COLO668 (cell line): ENCODE measurements around the gene TRPM1.
A peak's percentile ranks its signal among the peaks of the same experiment; 100 is the strongest.
"Not testable (repeated sequence)": the region's sequence is repeated elsewhere in the genome, so short reads cannot be mapped to it uniquely, and the experiment has no call there.

Experiments
- DNase-seq: peaks from one replicate; lab custom pipeline; 2025; ENCODE audit not compliant: unreplicated experiment; lab: John Stamatoyannopoulos, UW

TRPM1 gene

GRCh38 chr15:31125061-31125460 is 23.5 kb upstream of the TRPM1 start:
- no peak for DNase-seq

- no peak for DNase-seq
Observed at GRCh38 chr15:31116423-31117030, 15.0 kb upstream of the TRPM1 start.

DNA sequence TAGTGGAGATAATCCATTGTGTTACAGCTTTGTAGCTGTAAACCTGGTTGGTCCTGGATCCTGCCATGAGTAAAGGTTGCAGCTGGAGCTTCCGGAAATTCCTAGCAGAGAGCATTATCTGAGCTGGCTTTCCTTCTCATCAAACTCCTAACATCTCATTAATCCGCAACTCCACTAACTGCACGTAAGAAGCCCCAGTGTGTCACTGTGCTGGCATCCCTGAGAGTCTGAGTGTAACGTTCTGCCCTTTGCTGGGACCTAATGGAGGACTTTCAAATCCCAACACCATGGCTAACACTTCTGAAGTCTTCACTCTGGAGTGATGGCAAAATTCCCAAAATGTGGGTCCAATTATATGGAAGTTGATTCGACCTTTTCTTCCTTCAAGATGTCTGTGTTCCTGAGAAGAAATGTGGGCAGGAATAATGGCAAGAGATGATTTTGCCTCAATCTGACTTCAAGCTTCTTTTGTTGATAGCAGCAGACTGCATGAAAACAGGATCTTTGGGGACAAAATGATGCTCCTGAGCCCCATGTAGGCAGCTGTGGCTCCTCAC is 9.6 kb upstream of the TRPM1 start:
- no peak for DNase-seq

DNA sequence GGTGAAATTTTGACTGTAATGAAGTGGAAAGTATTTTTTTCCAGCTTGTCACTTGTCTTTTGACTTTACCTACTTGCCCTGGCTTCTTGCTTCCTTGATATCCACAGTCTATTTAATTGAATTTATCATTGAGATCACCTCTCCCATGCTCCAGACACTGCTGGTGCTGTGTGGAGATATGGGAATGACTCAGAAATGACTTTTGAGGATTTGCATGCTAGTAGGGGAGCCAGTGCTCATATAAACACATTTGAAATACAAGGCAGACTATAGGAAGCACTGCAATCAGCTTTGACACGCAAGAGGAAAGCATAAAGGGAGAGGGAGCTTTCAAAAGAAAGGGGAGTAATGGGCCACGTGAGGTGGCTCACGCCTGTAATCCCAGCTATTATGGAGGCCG is 7.3 kb upstream of the TRPM1 start:
- DNase-seq, result no peak

DNA sequence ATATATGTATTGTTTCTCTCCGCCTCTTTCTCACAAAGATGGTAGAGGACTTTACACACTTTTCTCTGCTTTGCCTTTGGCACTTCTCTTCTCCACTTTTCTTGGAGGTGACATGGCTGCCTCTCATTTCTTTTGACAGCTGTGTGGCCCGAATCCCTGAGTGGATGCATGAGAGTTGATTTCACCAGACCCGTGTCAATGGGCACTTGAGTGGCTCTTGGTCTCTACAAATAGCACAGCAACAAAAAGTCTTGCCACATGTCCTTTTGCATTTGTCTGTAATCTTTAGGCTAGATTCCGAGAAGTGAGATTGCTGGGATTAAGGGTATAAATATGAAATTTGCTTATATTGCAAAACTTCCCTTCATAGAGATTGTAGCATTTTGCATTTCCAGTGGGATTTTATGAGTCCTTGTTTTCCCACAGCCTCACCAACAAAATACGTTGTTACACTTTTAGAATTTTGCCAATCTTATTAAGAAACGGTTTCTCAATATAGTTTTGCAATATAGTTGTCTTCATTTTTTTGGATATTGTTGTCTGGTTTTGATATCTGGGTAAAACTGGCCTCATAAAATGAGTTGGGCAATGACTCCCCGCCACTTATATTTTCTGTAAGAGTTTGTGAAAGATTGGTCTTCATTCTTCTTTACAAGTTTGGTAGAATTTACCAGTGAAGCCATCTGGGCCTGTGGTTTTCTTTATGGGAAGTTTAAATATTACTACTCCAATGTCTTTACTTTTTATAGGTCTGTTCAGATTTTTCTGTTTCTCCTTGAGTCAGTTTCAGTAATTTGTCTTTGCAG is 5.2 kb upstream of the TRPM1 start:
- no peak for DNase-seq

- no peak for DNase-seq
Observed at GRCh38 chr15:31104003-31104402, 2.5 kb upstream of the TRPM1 start.

DNA sequence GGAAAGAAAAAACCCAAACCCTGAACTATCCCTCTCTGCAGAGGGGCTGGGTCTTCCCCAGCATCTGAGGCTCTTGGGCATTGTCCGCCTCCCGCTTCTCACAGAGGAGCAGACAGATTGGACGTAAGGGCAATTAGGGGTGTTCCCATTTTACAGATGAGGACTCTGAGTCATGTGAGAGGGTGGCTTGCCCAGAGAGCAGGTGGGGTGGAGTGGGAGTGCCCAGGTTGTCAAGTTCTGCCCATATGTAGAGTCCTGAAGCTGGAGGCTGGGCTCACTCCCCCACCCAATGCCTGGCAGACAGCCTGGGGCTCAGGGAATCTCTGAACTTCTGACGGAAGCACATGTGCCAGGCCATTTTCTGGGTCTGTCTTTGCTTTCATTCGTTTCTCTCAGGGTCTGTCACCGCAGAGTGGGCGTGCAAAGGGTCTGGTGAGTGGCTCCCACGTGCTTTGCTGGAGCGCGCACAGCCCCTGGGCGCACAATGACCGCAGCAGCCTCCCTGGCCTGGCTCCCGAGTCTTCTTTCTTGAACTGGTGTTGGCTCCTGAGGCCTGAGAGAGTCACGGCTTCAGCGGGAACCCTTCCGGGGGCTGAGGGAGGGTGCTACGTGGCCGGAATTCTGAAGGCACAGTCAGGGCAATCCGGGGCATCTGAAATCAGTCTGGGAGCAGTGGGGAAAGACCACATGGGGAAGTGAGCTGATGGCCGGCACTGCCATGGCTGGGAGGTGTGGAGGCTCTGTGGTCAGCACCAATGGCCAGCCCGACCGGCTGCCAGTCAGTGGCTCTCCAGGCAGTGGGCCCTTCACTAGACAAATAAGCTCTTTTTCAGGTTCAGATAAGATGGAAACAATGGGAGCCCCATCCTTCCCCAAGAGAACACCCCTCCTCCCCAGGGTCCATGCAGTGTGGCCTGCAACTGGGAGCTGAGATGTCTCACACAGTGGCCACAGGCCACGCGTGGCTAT is 1.1 kb upstream of the TRPM1 start:
- DNase-seq, result no peak

GRCh38 chr15:31102039-31102321 is 455 bp upstream of the TRPM1 start:
- no peak for DNase-seq

- DNase-seq, result peak; percentile 63
Observed at GRCh38 chr15:31100738-31101137, 787 bp downstream of the TRPM1 start.

GRCh38 chr15:31098953-31099740 is 2.4 kb downstream of the TRPM1 start:
- DNase-seq, result no peak

- no peak for DNase-seq
Observed at GRCh38 chr15:31098491-31098917, 3.0 kb downstream of the TRPM1 start.

DNA sequence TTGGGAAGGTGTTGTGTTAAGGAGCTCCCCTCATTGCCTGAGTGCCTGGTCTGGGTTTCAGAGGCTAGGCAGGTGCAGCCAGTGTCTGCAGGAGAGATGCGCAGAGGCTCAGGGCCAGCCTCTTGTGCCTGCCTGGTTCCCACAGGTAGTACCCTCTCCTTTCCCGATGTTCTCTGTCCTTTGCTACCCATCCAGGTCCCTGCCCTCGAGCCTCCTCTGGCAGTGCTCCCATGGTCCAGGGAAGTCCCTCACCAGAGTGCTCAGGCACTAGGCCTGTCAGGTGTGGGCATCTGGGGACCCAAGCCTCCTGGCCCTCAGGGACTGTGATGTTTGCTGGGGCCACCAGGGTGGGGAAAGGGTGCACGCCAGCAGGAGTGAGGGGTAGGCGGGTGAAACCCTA is 5.0 kb downstream of the TRPM1 start:
- no peak for DNase-seq

DNA sequence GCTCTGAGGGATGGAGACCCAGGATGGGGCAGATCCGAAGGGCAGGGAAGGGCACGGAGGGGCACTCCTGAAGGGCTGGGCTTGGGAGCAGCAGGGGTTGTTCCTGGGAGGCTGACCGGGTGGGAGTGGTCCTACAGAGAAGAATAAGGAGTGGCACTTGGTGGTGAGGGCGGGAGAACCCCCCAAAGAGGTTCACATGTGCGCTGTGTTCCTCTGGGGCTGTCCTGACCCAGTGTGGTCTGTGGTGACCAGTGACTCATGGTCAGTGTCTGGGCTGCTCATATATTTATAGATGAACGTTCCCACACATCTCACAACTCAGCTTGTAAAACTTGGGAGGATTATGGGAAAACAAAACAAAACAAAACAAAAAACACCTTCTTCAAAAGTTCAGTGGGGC is 10.0 kb downstream of the TRPM1 start:
- no peak for DNase-seq

DNA sequence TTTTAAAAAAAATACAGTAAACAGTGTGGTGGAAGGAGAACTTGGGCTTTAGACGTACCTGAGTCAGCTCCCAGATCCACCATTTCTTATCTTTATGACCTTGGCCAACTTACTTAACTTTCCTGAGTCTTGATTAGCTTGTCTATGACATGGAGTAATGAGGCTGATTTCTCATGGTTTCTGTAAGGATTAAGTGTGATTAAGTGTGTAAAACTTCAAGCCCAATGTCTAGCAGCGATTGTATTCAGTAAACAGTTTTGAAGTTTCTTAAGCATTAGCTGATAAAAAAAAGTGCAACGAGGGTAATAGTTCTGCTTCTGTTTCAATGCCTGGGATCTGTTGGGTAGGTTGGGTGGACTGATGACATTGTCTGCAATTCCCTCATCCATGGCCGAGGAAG is 10.8 kb downstream of the TRPM1 start:
- DNase-seq, result no peak

DNA sequence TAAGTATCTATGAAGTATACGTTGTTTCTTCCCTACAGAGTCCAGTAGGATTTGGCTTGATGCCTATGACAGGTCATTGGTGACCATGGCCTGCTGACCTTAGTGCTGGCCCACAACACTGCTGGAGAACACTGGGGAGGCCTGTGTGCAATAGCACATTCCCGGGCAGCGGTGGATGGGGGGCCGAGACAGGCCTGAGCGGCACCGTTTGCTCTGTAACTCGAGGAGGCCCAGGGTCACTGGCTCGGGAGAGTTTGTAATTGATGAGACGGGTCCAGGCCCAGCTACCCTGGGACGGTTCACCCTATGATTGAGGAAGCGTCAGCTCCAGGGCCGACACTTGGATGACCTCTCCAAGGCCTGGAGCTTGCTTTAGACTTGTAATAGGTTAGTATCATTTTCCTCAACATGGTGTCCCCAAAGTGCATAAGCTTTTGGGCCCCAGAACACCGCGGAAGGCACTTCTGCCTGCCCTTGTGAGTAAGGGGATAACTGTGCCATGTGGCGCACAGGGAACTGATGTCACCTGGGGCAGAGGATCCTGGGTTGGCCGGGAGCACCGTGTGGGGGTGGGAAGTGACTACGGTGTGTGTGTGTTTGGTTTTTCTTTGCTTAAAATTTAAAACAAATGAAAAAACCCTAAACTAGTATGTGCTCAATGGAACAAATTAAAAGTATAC is 12.0 kb downstream of the TRPM1 start:
- no peak for DNase-seq

- no peak for DNase-seq
Observed at GRCh38 chr15:31088672-31089367, 12.7 kb downstream of the TRPM1 start.

- not testable (repeated sequence) for DNase-seq
Observed at GRCh38 chr15:31088041-31088440, 13.5 kb downstream of the TRPM1 start.

DNA sequence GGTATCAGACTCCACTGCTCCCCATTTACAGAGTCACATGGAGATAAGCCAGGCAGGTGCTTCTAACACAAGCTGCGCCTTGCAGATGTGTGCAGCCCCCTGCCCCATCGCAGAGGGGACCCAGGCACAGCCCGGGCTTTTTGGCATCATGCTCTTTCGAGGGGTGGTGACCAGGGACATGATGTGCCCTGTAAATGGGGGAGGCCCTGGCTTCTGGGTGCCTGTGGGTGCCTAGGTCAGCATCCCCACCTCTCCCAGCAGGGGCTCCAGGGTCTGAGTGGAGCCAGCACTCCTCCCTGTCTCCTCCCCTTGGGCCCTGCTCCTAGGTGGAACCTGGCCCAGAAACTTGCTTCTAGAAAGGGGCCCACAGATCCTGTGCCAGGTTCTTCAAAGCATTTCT is 15.2 kb downstream of the TRPM1 start:
- DNase-seq, result no peak

DNA sequence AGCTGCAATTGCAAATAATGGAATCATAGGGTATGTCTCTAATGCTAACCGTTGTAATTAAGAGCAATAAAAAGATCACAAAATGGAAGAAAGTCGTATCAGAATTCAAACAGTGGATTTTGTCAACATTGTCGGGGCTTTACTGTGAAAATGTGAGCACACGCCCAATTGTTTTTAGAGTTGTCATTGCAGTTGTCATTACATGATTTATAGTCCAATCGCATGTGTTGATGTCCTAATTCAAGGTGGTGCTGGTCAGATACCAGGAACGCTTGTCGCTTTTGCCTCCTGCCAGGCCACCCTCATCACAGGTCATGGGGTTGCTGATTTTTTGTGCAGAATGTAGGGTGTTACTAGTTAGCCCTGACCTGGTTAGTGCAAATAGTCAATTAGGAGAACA is 16.2 kb downstream of the TRPM1 start:
- DNase-seq, result no peak

- DNase-seq, result no peak
Observed at GRCh38 chr15:31084176-31084575, 17.3 kb downstream of the TRPM1 start.
